DOHH2 (cell line): Measurements from ENCODE around the gene ABCG1.

Source experiments
- H3F3A ChIP-seq: fragments of 200-600 bp; sonication (generic), shearing (Covaris generic); 2 replicates; pipeline ENCODE4 v1.6.0; 2016; ENCODE audit warnings: antibody characterized with exemption, mild to moderate bottlenecking; ENCODE audit not compliant: control insufficient read depth, insufficient read depth
- H3K27ac ChIP-seq: fragments of 200-600 bp; sonication (generic); 2 replicates; pipeline ENCODE4 v1.5.1; 2014; ENCODE audit warnings: low read depth, mild to moderate bottlenecking, low read length, moderate library complexity
- H3K27me3 ChIP-seq: fragments of 200-600 bp; sonication (generic); 2 replicates; pipeline ENCODE4 v1.6.1; 2014; ENCODE audit warnings: mild to moderate bottlenecking, low read length, mixed read lengths; ENCODE audit not compliant: control insufficient read depth
- H3K36me3 ChIP-seq: fragments of 200-600 bp; sonication (generic); 2 replicates; pipeline ENCODE4 v1.6.1; 2014; ENCODE audit warnings: mild to moderate bottlenecking, low read length, moderate library complexity, mixed read lengths; ENCODE audit not compliant: control insufficient read depth
- H3K4me1 ChIP-seq: fragments of 200-600 bp; sonication (generic); 2 replicates; pipeline ENCODE4 v1.6.1; 2014; ENCODE audit warnings: mild to moderate bottlenecking, low read length, mixed read lengths; ENCODE audit not compliant: control insufficient read depth
- H3K4me2 ChIP-seq: fragments of 200-600 bp; sonication (generic); 2 replicates; pipeline ENCODE4 v1.6.0; 2014; ENCODE audit warnings: mild to moderate bottlenecking, low read length, moderate library complexity
- H3K4me3 ChIP-seq: fragments of 200-600 bp; sonication (generic); 2 replicates; pipeline ENCODE4 v1.5.1; 2014; ENCODE audit warnings: mild to moderate bottlenecking, low read length, mixed read lengths
- H3K79me2 ChIP-seq: fragments of 200-600 bp; sonication (generic); 2 replicates; pipeline ENCODE4 v1.6.1; 2014; ENCODE audit warnings: mild to moderate bottlenecking, low read length, mixed read lengths; ENCODE audit not compliant: control insufficient read depth
- H3K9me2 ChIP-seq: fragments of 200-600 bp; sonication (generic); replicated peaks from 2 replicates; pipeline ENCODE4 v1.6.1; 2014; ENCODE audit warnings: mild to moderate bottlenecking, low read length, mixed read lengths; ENCODE audit not compliant: control insufficient read depth
- H3K9me3 ChIP-seq: fragments of 200-600 bp; sonication (generic); 2 replicates; pipeline ENCODE4 v1.6.1; 2014; ENCODE audit warnings: antibody characterized with exemption, low read length, mixed read lengths; ENCODE audit not compliant: control insufficient read depth, insufficient read depth
- H4K20me1 ChIP-seq: fragments of 200-600 bp; sonication (generic); 2 replicates; pipeline ENCODE4 v1.6.0; 2014; ENCODE audit warnings: low read depth, mild to moderate bottlenecking, antibody characterized with exemption, low read length, moderate library complexity; ENCODE audit not compliant: control insufficient read depth, insufficient read depth
- CTCF ChIP-seq: fragments of 200-600 bp; sonication (generic); IDR thresholded peaks from one replicate; pipeline ENCODE4 v1.5.1; 2014; ENCODE audit warnings: antibody characterized with exemption, mild to moderate bottlenecking, low read depth, low read length; ENCODE audit not compliant: poor library complexity, severe bottlenecking
- EZH2phosphoT487 ChIP-seq: fragments of 200-600 bp; sonication (generic); IDR thresholded peaks from 2 replicates; pipeline ENCODE4 v1.6.1; 2017; ENCODE audit warnings: borderline replicate concordance, mild to moderate bottlenecking, antibody characterized with exemption, low read length, moderate library complexity, mixed read lengths

ABCG1 gene

GRCh38 chr21:42231756-42232155, 12.8 kb downstream of the ABCG1 start:
- H3K79me2 ChIP-seq = no peaks in the 10 kb centered on the region
- no peaks in the 10 kb centered on the region for H3K9me2 ChIP-seq
- peaks cover 67% of the 10 kb centered on the region for H3K4me1 ChIP-seq
- no peak overlapping the region for H3K4me2 ChIP-seq
- H4K20me1 ChIP-seq = no peaks in the 10 kb centered on the region
- no peaks in the 10 kb centered on the region for H3K9me3 ChIP-seq
- peaks cover 21% of the 10 kb centered on the region for H3F3A ChIP-seq
- peaks cover 9% of the 10 kb centered on the region for H3K27me3 ChIP-seq
- peaks cover 5% of the 10 kb centered on the region for H3K36me3 ChIP-seq
- TF ChIP-seq EZH2phosphoT487 = no peak
- no peak for TF ChIP-seq CTCF
- no peak overlapping the region for H3K27ac ChIP-seq
- H3K4me3 ChIP-seq = no peak overlapping the region

DNA sequence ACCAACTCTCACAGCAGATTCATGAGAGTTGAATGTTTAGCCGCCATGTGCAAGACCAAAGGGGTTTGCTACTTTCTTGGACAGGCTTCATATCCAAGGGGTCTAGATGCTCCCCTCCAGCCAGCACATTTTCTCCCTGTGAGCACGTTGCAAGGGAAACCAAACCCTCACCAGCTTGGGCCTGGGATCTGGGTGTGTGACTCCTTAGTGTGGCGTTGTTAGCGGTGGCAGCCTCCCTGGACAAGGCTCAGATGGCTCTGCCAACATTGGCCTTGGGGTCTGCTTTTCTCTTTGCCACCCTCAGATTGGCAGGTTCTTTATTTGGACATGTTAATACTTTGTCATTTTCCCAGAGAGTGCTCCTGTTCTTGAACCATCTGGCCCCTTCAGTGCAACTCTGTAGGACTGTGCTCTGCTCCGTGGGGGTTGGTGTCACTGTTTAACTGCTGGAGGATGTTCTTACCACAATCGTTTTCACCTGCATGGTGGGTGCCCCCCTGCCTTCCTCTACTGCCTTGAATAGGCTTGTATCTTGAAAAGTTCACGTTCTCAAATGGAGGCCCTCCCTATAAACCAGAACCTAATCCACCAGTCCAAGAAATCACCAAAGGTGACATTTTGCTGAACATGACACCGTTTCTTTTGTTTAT, 13.4 kb downstream of the ABCG1 start:
- TF ChIP-seq CTCF (no peak), EZH2phosphoT487 (no peak)
- Histone ChIP-seq H3K9me2 (no peaks in the 10 kb centered on the region), H3F3A (peaks cover 21% of the 10 kb centered on the region), H4K20me1 (no peaks in the 10 kb centered on the region), H3K4me2 (peak overlapping the region; percentile 63), H3K4me1 (peaks cover 73% of the 10 kb centered on the region), H3K36me3 (peaks cover 5% of the 10 kb centered on the region), H3K27me3 (peaks cover 10% of the 10 kb centered on the region), H3K4me3 (peak overlapping the region; percentile 62), H3K79me2 (no peaks in the 10 kb centered on the region), H3K27ac (peak overlapping the region; percentile 55), H3K9me3 (no peaks in the 10 kb centered on the region)

GRCh38 chr21:42233067-42233961, 14.4 kb downstream of the ABCG1 start:
- TF ChIP-seq CTCF (peak; percentile 52), EZH2phosphoT487 (no peak; the same call in 1 of the 2 replicates)
- H4K20me1 ChIP-seq = no peaks in the 10 kb centered on the region
- no peaks in the 10 kb centered on the region for H3K9me3 ChIP-seq
- H3K4me1 ChIP-seq = peaks cover 73% of the 10 kb centered on the region
- no peaks in the 10 kb centered on the region for H3K9me2 ChIP-seq
- peak overlapping the region; percentile 62 for H3K4me3 ChIP-seq
- peak overlapping the region; percentile 55 for H3K27ac ChIP-seq
- peaks cover 5% of the 10 kb centered on the region for H3K36me3 ChIP-seq
- peaks cover 21% of the 10 kb centered on the region for H3F3A ChIP-seq
- peak overlapping the region; percentile 63 for H3K4me2 ChIP-seq
- H3K27me3 ChIP-seq = peaks cover 13% of the 10 kb centered on the region
- no peaks in the 10 kb centered on the region for H3K79me2 ChIP-seq
